SK-N-MC (cell line): Measurements from ENCODE around the gene FRMD4A.

ENCODE experiments used
- DNase-seq: peaks from one replicate; pipeline ENCODE4 v3.0.0-alpha.2; 2011; ENCODE audit warnings: low read depth, low spot score
- H3K27ac ChIP-seq: fragments of 200-600 bp; sonication (generic); 2 replicates; pipeline ENCODE4 v1.5.1; 2016; ENCODE audit warnings: mixed run types
- H3K36me3 ChIP-seq: fragments of 200-600 bp; sonication (generic); 2 replicates; pipeline ENCODE4 v1.6.1; 2017; ENCODE audit warnings: antibody characterized with exemption, low read length, mixed read lengths; ENCODE audit not compliant: insufficient read depth
- H3K4me3 ChIP-seq: fragments of 200-600 bp; sonication (generic); 2 replicates; pipeline ENCODE4 v1.5.1; 2016
- H3K9ac ChIP-seq: fragments of 200-600 bp; sonication (generic); 2 replicates; pipeline ENCODE4 v1.8.0; 2017; ENCODE audit warnings: mixed run types, mixed read lengths; ENCODE audit not compliant: insufficient read length
- H3K9me3 ChIP-seq: fragments of 200-600 bp; sonication (generic); 2 replicates; pipeline ENCODE4 v1.6.1; 2017; ENCODE audit warnings: low read depth, mild to moderate bottlenecking, antibody characterized with exemption, low read length, moderate library complexity, mixed read lengths
- EZH2 ChIP-seq: fragments of 200-600 bp; sonication (generic); IDR thresholded peaks from one replicate; pipeline ENCODE4 v1.6.1; 2017; ENCODE audit warnings: antibody characterized with exemption
- FOXP2 ChIP-seq: optimal IDR thresholded peaks from 2 replicates; pipeline ENCODE3; 2011; ENCODE audit warnings: mild to moderate bottlenecking, moderate library complexity; ENCODE audit not compliant: insufficient read depth; ENCODE audit errors: extremely low read length, control extremely low read depth
- POLR2AphosphoS5 ChIP-seq: IDR thresholded peaks from 2 replicates; pipeline ENCODE4 v1.6.1; 2012; ENCODE audit warnings: mild to moderate bottlenecking, low read depth, low read length, borderline replicate concordance

Gene FRMD4A

GRCh38 chr10:14162061-14162460, 168.7 kb downstream of the FRMD4A start:
- no peak for DNase-seq
- Histone ChIP-seq H3K9ac (no peak overlapping the region), H3K36me3 (no peaks in the 10 kb centered on the region), H3K9me3 (no peaks in the 10 kb centered on the region), H3K4me3 (no peak overlapping the region), H3K27ac (no peak overlapping the region)
- TF ChIP-seq EZH2 (no peak), POLR2AphosphoS5 (no peak), FOXP2 (no peak)

- TF ChIP-seq FOXP2 (no peak), POLR2AphosphoS5 (no peak), EZH2 (no peak)
These were observed 170.4 kb downstream of the FRMD4A start for GRCh38 chr10:14160299-14160698.

GRCh38 chr10:14158575-14158974, 172.1 kb downstream of the FRMD4A start:
- Histone ChIP-seq H3K27ac (no peak overlapping the region), H3K9me3 (no peaks in the 10 kb centered on the region), H3K36me3 (no peaks in the 10 kb centered on the region), H3K9ac (no peak overlapping the region), H3K4me3 (no peak overlapping the region)
- no peak for DNase-seq
- TF ChIP-seq FOXP2, result no peak
- TF ChIP-seq POLR2AphosphoS5, result no peak
- TF ChIP-seq EZH2, result no peak

More at GRCh38 chr10:14160299-14160698, 170.4 kb downstream of the FRMD4A start:
- no peak for DNase-seq
- no peaks in the 10 kb centered on the region for H3K36me3 ChIP-seq
- no peak overlapping the region for H3K27ac ChIP-seq
- no peak overlapping the region for H3K9ac ChIP-seq
- no peaks in the 10 kb centered on the region for H3K9me3 ChIP-seq
- H3K4me3 ChIP-seq, result no peak overlapping the region

- H3K4me3 ChIP-seq, result no peak overlapping the region
- TF ChIP-seq POLR2AphosphoS5, result no peak
- no peak for TF ChIP-seq FOXP2
- no peak for TF ChIP-seq EZH2
- no peak for DNase-seq
- no peaks in the 10 kb centered on the region for H3K36me3 ChIP-seq
- H3K9ac ChIP-seq, result no peak overlapping the region
- H3K27ac ChIP-seq, result no peak overlapping the region
- no peaks in the 10 kb centered on the region for H3K9me3 ChIP-seq
These were observed 174.6 kb downstream of the FRMD4A start for GRCh38 chr10:14156104-14156503.

- no peaks in the 10 kb centered on the region for H3K36me3 ChIP-seq
- H3K9me3 ChIP-seq, result no peaks in the 10 kb centered on the region
- no peak overlapping the region for H3K4me3 ChIP-seq
- no peak overlapping the region for H3K9ac ChIP-seq
- H3K27ac ChIP-seq, result no peak overlapping the region
- TF ChIP-seq POLR2AphosphoS5, result no peak
- TF ChIP-seq FOXP2, result no peak
- TF ChIP-seq EZH2, result no peak
- no peak for DNase-seq
These were observed 177.1 kb downstream of the FRMD4A start for GRCh38 chr10:14153570-14154055.

GRCh38 chr10:14151571-14151970, 179.2 kb downstream of the FRMD4A start:
- H3K27ac ChIP-seq, result no peak overlapping the region
- no peaks in the 10 kb centered on the region for H3K9me3 ChIP-seq
- H3K9ac ChIP-seq, result no peak overlapping the region
- H3K36me3 ChIP-seq, result no peaks in the 10 kb centered on the region
- DNase-seq, result no peak
- H3K4me3 ChIP-seq, result no peak overlapping the region
- TF ChIP-seq FOXP2, result no peak
- no peak for TF ChIP-seq POLR2AphosphoS5
- TF ChIP-seq EZH2, result no peak

- no peak for TF ChIP-seq FOXP2
- no peak for TF ChIP-seq POLR2AphosphoS5
- TF ChIP-seq EZH2, result no peak
- H3K9ac ChIP-seq, result no peak overlapping the region
- no peaks in the 10 kb centered on the region for H3K36me3 ChIP-seq
- H3K4me3 ChIP-seq, result no peak overlapping the region
- DNase-seq, result no peak
- no peaks in the 10 kb centered on the region for H3K9me3 ChIP-seq
- no peak overlapping the region for H3K27ac ChIP-seq
These were observed 180.2 kb downstream of the FRMD4A start for GRCh38 chr10:14150526-14150925.

GRCh38 chr10:14146501-14146900, 184.2 kb downstream of the FRMD4A start:
- DNase-seq, result no peak
- H3K9me3 ChIP-seq, result no peaks in the 10 kb centered on the region
- no peak for TF ChIP-seq POLR2AphosphoS5
- H3K4me3 ChIP-seq, result no peak overlapping the region
- no peak overlapping the region for H3K9ac ChIP-seq
- H3K27ac ChIP-seq, result no peak overlapping the region
- H3K36me3 ChIP-seq, result no peaks in the 10 kb centered on the region

- H3K36me3 ChIP-seq, result no peaks in the 10 kb centered on the region
- H3K9ac ChIP-seq, result no peak overlapping the region
- H3K27ac ChIP-seq, result no peak overlapping the region
- H3K9me3 ChIP-seq, result no peaks in the 10 kb centered on the region
- no peak for TF ChIP-seq FOXP2
- TF ChIP-seq EZH2, result no peak
- no peak for TF ChIP-seq POLR2AphosphoS5
- no peak for DNase-seq
- H3K4me3 ChIP-seq, result no peak overlapping the region
These were observed 184.7 kb downstream of the FRMD4A start for GRCh38 chr10:14146025-14146424.

- Histone ChIP-seq H3K27ac (no peak overlapping the region), H3K9me3 (no peaks in the 10 kb centered on the region), H3K4me3 (no peak overlapping the region), H3K9ac (no peak overlapping the region), H3K36me3 (no peaks in the 10 kb centered on the region)
- no peak for DNase-seq
- TF ChIP-seq EZH2 (no peak), FOXP2 (no peak), POLR2AphosphoS5 (no peak)
These were observed 186.3 kb downstream of the FRMD4A start for GRCh38 chr10:14144451-14144850.
